ENCODE data around the gene SPEN.

- TF ChIP-seq EZH2 (IDR thresholded peaks at IDR 0.05; ENCODE audit: borderline replicate concordance) (no peak), EZH2phosphoT487 (IDR thresholded peaks at IDR 0.05; ENCODE audit: low read depth, severe bottlenecking, unreplicated experiment) (no peak)
- TF ChIP-seq, protein P1, sequence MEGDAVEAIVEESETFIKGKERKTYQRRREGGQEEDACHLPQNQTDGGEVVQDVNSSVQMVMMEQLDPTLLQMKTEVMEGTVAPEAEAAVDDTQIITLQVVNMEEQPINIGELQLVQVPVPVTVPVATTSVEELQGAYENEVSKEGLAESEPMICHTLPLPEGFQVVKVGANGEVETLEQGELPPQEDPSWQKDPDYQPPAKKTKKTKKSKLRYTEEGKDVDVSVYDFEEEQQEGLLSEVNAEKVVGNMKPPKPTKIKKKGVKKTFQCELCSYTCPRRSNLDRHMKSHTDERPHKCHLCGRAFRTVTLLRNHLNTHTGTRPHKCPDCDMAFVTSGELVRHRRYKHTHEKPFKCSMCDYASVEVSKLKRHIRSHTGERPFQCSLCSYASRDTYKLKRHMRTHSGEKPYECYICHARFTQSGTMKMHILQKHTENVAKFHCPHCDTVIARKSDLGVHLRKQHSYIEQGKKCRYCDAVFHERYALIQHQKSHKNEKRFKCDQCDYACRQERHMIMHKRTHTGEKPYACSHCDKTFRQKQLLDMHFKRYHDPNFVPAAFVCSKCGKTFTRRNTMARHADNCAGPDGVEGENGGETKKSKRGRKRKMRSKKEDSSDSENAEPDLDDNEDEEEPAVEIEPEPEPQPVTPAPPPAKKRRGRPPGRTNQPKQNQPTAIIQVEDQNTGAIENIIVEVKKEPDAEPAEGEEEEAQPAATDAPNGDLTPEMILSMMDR (IDR thresholded peaks at IDR 0.05; ENCODE audit: poor library complexity), result no peak
Observed at GRCh38 chr1:15852828-15853302, 5.4 kb downstream of the SPEN start.
